HG03280 (cell line): ENCODE measurements around the gene CDK11A.

Experiments
- ATAC-seq: cut with Tn5 transposase; IDR thresholded peaks from one replicate; pipeline ENCODE4 v1.9.1; 2021; ENCODE audit warnings: mild to moderate bottlenecking, moderate library complexity; ENCODE audit not compliant: unreplicated experiment

CDK11A gene

GRCh38 chr1:1724035-1724864 is at the start of gene CDK11A:
TSS of gene CDK11A (minus strand) at chr1:1724357. CDS start at chr1:1722818, 1,539 bp downstream.
- ATAC-seq, result peak; percentile 94

GRCh38 chr1:1773874-1774273 is 49.7 kb upstream of the CDK11A start:
- no peak for ATAC-seq

- ATAC-seq, result no peak
Observed at GRCh38 chr1:1771096-1771495, 46.9 kb upstream of the CDK11A start.

GRCh38 chr1:1770102-1770501 is 45.9 kb upstream of the CDK11A start:
- no peak for ATAC-seq

- no peak for ATAC-seq
Observed at GRCh38 chr1:1768249-1768992, 44.3 kb upstream of the CDK11A start.

GRCh38 chr1:1764876-1765470 is 40.8 kb upstream of the CDK11A start:
- ATAC-seq, result no peak

GRCh38 chr1:1763657-1764621 is 39.8 kb upstream of the CDK11A start:
- ATAC-seq, result no peak

- ATAC-seq, result no peak
Observed at GRCh38 chr1:1761504-1762376, 37.6 kb upstream of the CDK11A start.

- ATAC-seq, result no peak
Observed at GRCh38 chr1:1760715-1761114, 36.6 kb upstream of the CDK11A start.

- no peak for ATAC-seq
Observed at GRCh38 chr1:1760345-1760650, 36.1 kb upstream of the CDK11A start.

GRCh38 chr1:1759456-1760344 is 35.5 kb upstream of the CDK11A start:
- ATAC-seq, result no peak

- no peak for ATAC-seq
Observed at GRCh38 chr1:1758692-1759455, 34.7 kb upstream of the CDK11A start.

GRCh38 chr1:1758059-1758621 is 34.0 kb upstream of the CDK11A start:
- no peak for ATAC-seq

GRCh38 chr1:1757422-1758058 is 33.4 kb upstream of the CDK11A start:
- ATAC-seq, result no peak

- no peak for ATAC-seq
Observed at GRCh38 chr1:1756661-1757421, 32.7 kb upstream of the CDK11A start.

- no peak for ATAC-seq
Observed at GRCh38 chr1:1755852-1756251, 31.7 kb upstream of the CDK11A start.

- no peak for ATAC-seq
Observed at GRCh38 chr1:1755426-1755825, 31.3 kb upstream of the CDK11A start.
